T-helper 1 cell (primary cell): ENCODE measurements around the gene LY86.
A peak's percentile ranks its signal among the peaks of the same experiment; 100 is the strongest.
"Not testable (repeated sequence)": the region's sequence is repeated elsewhere in the genome, so short reads cannot be mapped to it uniquely, and the experiment has no call there.

Experiments used
- DNase-seq, 5 donors: peaks; one replicate each; pipeline ENCODE4 v3.0.0-alpha.2; 2012 to 2020

LY86 gene

GRCh38 chr6:6596529-6597328 is 8.2 kb downstream of the LY86 start:
- DNase-seq = no peak

- DNase-seq = no peak
Observed at GRCh38 chr6:6597682-6598081, 9.2 kb downstream of the LY86 start.

- no peak for DNase-seq
Observed at GRCh38 chr6:6599468-6599873, 11.0 kb downstream of the LY86 start.

- DNase-seq = no peak
Observed at GRCh38 chr6:6600875-6601274, 12.4 kb downstream of the LY86 start.

- no peak for DNase-seq
Observed at GRCh38 chr6:6602262-6602661, 13.7 kb downstream of the LY86 start.

GRCh38 chr6:6603317-6603716 is 14.8 kb downstream of the LY86 start:
- DNase-seq = no peak

GRCh38 chr6:6604015-6604414 is 15.5 kb downstream of the LY86 start:
- DNase-seq = no peak

DNA sequence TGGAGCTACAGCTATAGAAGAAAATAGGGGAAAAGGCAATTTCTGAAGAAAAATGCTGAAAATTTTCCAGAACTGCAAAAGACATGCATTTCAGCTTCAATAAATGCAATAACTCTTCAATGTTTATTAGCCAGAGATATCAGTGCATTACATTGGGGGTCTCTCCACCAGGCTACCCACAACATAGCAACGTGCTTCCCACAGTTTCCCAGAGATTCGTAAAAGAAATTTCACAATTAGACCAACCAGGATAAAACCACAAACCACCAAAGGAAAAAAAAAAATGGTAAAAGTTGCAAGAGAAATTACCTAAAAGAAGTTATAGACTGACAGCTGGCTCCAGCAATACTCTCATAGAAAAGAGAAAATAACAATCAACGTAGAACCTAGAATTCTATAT is 16.0 kb downstream of the LY86 start:
- DNase-seq = no peak

DNA sequence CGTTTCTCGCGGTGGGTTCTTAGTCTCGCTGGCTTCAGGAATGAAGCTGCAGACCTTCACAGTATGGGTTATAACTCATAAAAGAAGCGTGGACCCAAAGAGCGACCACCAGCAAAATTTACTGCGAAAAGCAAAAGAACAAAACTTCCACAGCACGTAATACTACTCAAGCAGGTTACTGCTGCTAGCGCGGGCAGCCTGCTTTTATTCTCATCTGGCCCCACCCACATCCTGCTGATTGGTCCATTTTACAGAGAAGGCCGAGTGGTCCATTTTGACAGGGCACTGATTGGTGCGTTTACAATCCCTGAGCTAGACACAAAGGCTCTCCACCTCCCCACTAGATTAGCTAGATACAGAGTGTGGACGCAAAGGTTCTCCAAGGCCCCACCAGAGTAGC is 17.4 kb downstream of the LY86 start:
- DNase-seq = no peak

DNA sequence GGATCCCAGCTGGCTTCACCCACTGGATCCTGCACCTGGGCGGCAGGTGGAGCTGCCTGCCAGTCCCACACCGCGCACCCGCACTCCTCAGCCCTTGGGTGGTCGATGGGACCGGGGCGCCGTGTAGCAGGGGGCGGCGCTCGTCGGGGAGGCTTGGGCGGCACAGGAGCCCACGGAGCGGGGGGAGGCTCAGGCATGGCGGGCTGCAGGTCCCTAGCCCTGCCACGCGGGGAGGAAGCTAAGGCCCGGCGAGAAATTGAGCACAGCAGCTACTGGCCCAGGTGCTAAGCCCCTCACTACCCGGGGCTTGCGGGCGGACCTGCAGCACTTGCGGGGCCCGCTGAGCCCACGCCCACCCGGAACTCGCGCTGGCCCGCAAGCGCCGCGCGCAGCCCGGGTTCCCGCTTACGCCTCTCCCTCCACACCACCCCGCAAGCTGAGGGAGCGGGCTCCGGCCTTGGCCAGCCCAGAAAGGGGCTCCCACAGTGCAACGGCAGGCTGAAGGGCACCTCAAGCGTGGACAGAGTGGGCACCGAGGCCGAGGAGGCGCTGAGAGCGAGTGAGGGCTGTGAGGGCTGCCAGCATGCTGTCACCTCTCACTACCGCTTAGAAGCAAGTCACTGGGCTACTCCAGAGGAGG is 18.0 kb downstream of the LY86 start:
- DNase-seq = not testable (repeated sequence)

DNA sequence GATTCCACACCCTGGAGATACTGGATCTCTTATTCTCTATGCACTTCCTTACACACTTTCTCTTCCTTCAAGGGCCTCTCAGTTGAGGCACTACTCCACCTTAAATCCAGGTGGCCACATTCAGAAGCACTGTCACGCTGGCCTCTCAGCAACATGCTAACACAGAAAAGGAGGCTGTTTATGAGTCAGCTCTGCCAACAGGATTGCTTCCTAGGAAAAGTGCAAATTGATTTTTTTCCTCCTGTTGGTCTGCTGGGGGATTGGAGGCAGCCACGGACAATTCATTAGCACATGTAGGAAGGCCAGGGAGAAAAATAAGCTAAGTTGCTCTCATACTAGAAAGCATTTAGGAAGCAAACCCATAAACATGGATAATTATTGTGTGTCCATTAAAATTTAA is 20.9 kb downstream of the LY86 start:
- DNase-seq = no peak

DNA sequence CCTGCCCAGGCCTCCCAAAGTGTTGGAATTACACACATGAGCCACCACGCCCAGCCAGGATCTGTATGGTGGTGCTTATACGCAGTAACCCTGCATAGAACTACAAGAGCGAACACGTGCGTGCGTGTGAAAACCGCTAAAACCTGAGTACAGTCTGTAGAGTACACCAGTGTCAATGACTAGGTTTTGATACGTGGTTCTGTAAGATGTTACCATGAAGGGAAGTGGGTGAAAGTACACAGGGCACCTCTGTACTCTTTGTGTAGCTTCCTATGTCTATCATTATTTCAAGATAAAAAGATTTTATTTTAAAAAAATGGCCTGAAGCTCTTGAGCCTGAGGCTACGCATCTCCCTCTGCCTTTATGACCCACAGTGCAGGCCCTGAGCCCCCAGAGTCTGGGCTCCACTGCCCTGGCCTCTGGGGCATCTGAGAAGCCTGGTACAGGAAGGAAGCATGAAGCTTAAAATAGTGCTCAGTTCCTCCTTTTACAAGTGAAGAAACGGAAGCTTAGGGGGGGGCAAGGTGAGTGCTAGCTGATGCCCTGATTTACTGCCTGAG is 21.6 kb downstream of the LY86 start:
- DNase-seq = peak in 2 of 5 donors; percentile 28 to 80

- no peak for DNase-seq
Observed at GRCh38 chr6:6611486-6611885, 23.0 kb downstream of the LY86 start.

DNA sequence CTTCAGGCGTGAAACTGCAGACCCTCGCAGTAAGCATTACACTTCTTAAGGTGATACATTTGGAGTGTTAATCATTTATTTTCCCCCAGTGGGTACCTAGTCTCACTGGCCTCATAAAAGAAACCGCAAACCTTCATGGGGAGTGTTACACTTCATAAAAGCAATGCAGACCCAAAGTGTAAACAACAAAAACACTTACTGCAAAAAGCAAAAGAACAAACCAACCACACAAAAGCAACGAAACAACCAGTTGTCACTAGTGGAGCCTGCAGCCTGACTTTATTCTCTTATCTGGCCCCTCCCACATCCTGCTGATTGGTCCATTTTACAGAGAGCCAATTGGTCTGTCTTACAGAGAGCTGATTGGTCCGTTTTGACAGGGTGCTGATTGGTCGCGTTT is 23.8 kb downstream of the LY86 start:
- no peak for DNase-seq

DNA sequence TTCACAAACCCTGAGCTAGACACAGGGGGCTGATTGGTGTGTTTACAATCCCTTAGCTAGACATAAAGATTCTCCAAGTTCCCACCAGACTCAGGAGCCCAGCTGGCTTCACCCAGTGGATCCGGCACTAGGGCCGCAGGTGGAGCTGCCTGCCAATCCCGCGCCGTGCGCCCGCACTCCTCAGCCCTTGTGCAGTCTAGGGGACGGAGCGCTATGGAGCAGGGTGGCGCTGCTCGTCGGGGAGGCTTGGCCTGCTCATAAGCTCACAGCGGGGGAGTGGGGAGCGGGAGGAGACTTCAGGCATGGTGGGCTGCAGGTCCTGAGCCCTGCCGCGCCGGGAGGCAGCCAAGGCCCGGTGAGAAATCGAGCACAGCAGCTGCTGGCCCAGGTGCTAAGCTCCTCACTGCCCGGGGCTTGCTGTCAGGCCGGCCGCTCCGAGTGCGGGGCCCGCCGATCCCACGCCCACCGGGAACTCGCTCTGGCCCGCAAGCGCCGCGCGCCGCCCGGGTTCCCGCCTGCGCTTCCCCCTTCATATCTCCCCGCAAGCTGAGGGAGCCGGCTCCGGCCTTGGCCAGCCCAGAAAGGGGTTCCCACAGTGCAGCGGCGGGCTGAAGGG is 24.7 kb downstream of the LY86 start:
- not testable (repeated sequence) for DNase-seq

DNA sequence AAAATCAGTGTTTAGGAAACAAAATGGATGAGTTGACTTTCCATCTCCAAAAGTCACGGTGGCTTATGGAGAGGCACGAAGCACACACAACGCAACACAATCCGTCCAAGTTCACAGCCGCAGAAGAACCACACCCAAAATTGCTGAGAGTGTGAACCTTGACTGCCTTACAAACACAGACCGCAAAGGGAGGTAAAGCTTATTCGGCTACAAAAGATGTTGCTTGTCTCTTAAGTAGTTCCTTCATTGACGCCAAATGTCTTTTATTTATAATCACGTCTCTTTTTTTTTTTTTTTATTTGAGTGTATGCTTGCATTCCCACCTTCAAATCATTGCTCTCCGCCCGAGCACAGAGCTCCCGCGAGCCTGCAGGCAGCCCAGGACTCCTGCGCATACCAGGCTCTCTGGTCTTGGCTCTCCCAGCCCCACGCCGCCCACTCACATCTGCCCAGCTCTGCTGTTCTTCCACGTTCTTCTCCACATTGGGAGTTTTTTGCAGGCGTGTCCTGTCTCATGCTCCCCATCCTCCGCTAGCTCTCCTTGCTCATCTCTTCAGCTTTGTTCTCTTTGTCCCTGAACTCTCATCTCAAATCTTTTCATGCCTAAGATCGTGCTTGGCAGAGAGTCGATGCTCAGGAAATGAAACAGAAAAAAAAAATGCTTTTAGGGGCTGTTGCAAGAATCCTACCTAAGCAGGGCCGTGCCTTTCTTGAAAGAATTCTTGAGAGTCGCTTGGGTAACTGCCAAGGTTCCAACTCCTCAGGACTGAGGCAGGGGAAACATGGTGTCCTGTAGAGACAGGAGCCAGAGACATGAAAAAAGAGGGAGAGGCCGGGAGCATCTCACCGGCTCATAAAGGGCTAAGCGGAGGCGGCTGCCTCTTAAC is 25.8 kb downstream of the LY86 start:
- peak in 2 of 5 donors; percentile 22 to 86 for DNase-seq

DNA sequence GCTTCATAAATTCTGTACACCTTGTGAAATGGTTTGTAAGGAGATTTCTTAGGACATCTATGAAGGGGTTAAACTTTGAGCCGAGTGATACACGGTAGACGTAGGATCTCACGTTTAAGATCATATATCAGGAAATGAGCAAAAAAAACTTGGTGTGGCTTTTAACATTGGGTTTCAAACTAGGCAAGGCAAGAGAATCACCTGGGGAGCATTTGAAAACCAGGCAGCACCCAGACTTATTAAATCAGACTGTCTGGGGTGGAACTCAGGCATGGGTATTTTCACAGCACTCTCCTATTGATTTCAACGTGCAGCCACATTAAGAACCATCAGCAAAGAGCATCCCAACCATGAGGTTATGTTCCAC is 26.4 kb downstream of the LY86 start:
- peak in 1 of 5 donors; percentile 47 for DNase-seq

GRCh38 chr6:6616656-6617055 is 28.1 kb downstream of the LY86 start:
- no peak for DNase-seq

DNA sequence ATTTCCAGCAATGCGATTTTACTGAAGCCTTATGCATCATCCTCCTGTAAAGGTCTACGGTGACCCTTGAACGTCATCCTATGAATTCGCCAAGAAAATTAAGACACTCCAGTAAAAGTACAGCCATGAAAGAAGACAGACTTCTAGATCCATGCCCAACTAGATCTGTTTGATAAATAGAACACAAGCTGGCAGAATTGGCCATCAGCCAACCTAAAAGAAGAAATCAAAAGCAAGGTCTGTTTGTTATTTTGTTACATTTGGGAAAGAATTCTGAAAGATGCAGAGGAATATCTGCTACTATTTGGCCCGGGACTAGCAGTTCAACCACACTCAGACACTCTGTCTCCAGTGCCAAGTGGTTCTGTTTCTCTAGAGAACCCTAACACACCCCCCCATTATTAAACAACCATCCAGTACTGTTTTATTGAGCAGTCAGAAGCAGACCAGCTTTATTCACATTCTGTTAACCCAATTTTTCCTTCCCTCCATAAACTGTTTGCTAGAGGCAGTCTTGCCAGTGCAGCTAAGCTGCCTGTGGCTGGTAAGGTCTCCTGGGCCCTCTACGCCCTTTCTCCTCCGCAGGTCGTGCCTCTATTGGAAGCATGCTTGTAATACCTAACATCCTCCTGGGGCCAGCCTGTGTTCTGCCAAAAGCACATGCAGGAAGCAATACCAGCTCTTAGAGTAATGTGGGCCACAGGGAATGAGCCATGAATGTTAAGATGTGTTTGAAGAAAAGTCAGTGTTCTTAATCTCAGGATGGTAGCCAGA is 30.7 kb downstream of the LY86 start:
- DNase-seq = no peak

DNA sequence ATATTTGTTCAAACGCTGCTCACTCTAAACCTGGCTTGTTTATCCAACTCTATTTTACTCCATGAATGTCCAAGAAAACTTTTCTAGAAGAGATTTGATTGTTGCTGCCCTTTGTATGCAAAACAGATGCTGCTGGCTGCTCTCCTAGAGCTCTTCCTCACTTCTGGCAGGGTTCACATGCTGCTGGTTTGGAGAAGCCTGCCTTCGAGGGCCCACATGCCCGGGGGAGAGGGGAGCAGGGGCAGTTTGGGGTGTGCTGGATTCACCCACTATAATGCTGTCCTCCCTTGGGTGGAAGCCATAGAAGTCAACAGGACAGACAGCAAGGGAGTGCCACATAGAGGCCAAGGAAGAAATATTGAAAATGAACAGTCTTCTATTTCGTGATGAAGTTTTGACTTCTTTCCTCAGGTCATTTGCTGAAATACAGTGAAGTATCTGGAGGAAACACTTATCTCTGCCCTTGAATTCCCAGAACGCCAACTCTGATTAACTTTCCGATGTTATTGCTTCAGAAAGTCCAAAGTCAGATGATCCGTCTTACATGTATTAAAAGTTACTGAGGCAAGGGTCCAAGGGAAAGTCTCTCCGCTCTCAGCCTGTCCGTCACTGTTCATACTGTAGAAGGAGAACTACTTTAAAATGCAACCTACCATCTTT is 32.4 kb downstream of the LY86 start:
- DNase-seq = no peak

- DNase-seq = no peak
Observed at GRCh38 chr6:6622501-6622900, 34.0 kb downstream of the LY86 start.
